HG03521 (cell line): ENCODE data around the gene ORC3.
"Not testable (repeated sequence)": the region's sequence is repeated elsewhere in the genome, so short reads cannot be mapped to it uniquely, and the experiment has no call there.

Source experiments
- ATAC-seq: cut with Tn5 transposase; IDR thresholded peaks from one replicate; pipeline ENCODE4 v1.9.1; 2021; ENCODE audit warnings: mild to moderate bottlenecking, moderate library complexity; ENCODE audit not compliant: unreplicated experiment

Gene ORC3

GRCh38 chr6:87658516-87658915, 68.6 kb downstream of the ORC3 start:
- ATAC-seq: no peak

GRCh38 chr6:87660226-87660911, 70.4 kb downstream of the ORC3 start:
- ATAC-seq: no peak

GRCh38 chr6:87661016-87661415, 71.1 kb downstream of the ORC3 start:
- ATAC-seq: no peak

- no peak for ATAC-seq
Measured at GRCh38 chr6:87661503-87661902, 71.6 kb downstream of the ORC3 start.

GRCh38 chr6:87663434-87663833, 73.5 kb downstream of the ORC3 start:
- ATAC-seq: no peak

GRCh38 chr6:87664921-87665485, 75.1 kb downstream of the ORC3 start:
- no peak for ATAC-seq

GRCh38 chr6:87667032-87667431, 77.1 kb downstream of the ORC3 start:
- ATAC-seq: no peak

GRCh38 chr6:87668013-87668412, 78.1 kb downstream of the ORC3 start:
- ATAC-seq: no peak

- no peak for ATAC-seq
Measured at GRCh38 chr6:87669051-87669450, 79.1 kb downstream of the ORC3 start.

- ATAC-seq: no peak
Measured at GRCh38 chr6:87670707-87671106, 80.8 kb downstream of the ORC3 start.

- no peak for ATAC-seq
Measured at GRCh38 chr6:87671555-87672029, 81.7 kb downstream of the ORC3 start.

- no peak for ATAC-seq
Measured at GRCh38 chr6:87672641-87673040, 82.7 kb downstream of the ORC3 start.

- ATAC-seq: no peak
Measured at GRCh38 chr6:87673237-87673636, 83.3 kb downstream of the ORC3 start.

- no peak for ATAC-seq
Measured at GRCh38 chr6:87674290-87674689, 84.4 kb downstream of the ORC3 start.

- ATAC-seq: no peak
Measured at GRCh38 chr6:87675004-87675681, 85.2 kb downstream of the ORC3 start.

GRCh38 chr6:87682310-87682709, 92.4 kb downstream of the ORC3 start:
- ATAC-seq: no peak

- no peak for ATAC-seq
Measured at GRCh38 chr6:87683890-87684289, 94.0 kb downstream of the ORC3 start.

GRCh38 chr6:87684895-87685654, 95.1 kb downstream of the ORC3 start:
- ATAC-seq: no peak

GRCh38 chr6:87686636-87687205, 96.8 kb downstream of the ORC3 start:
- ATAC-seq: not testable (repeated sequence)

GRCh38 chr6:87687296-87687695, 97.4 kb downstream of the ORC3 start:
- no peak for ATAC-seq

GRCh38 chr6:87687893-87688292, 98.0 kb downstream of the ORC3 start:
- not testable (repeated sequence) for ATAC-seq
